T47D (cell line): ENCODE measurements around the gene IQCN.
A peak's percentile ranks its signal among the peaks of the same experiment; 100 is the strongest.

ENCODE experiments used
- DNase-seq, 2 experiments: peaks; one replicate each; pipeline versions ENCODE4 v3.0.0 to v3.0.0-alpha.2; 2011 to 2012; ENCODE audit warnings: low read depth in 1 of 2, low spot score in 1 of 2
- JUND ChIP-seq: IDR thresholded peaks from 2 replicates; pipeline ENCODE4 v1.6.1; 2012; ENCODE audit warnings: low read depth
- in situ Hi-C: cut with HindIII; loops from 2 replicates; pipeline ENCODE4 v1.10.0; 2016; ENCODE audit warnings: low sequenced_read_pairs, low pct_unique_long_range_greater_than_20kb

Gene IQCN

GRCh38 chr19:18300930-18301717 lies 26.9 kb upstream of the IQCN start:
- DNase-seq: peak in 1 of 2 experiments; percentile 58
- no peak for TF ChIP-seq JUND
- in situ Hi-C loops: no loop called here

- no peak for DNase-seq
- TF ChIP-seq JUND: no peak
- in situ Hi-C loops: no loop called here
Measured at GRCh38 chr19:18299654-18300053, 25.4 kb upstream of the IQCN start.

GRCh38 chr19:18298601-18299000 lies 24.3 kb upstream of the IQCN start:
- no peak for DNase-seq
- no peak for TF ChIP-seq JUND
- in situ Hi-C loops: no loop called here

- TF ChIP-seq JUND: no peak
- in situ Hi-C loops: no loop called here
- DNase-seq: no peak
Measured at GRCh38 chr19:18297308-18297707, 23.1 kb upstream of the IQCN start.

GRCh38 chr19:18295034-18295451 lies 20.8 kb upstream of the IQCN start:
- TF ChIP-seq JUND: no peak
- no peak for DNase-seq
- in situ Hi-C loops: no loop called here

- in situ Hi-C loops: no loop called here
- no peak for TF ChIP-seq JUND
- no peak for DNase-seq
Measured at GRCh38 chr19:18294467-18294864, 20.2 kb upstream of the IQCN start.

- in situ Hi-C loops: no loop called here
- no peak for DNase-seq
- TF ChIP-seq JUND: no peak
Measured at GRCh38 chr19:18293642-18294466, 19.6 kb upstream of the IQCN start.

GRCh38 chr19:18292810-18293641 lies 18.8 kb upstream of the IQCN start:
- peak; percentile 45 to 69 for DNase-seq
- no peak for TF ChIP-seq JUND
- in situ Hi-C loops: no loop called here

GRCh38 chr19:18292462-18292809 lies 18.2 kb upstream of the IQCN start:
- peak; percentile 33 to 64 for DNase-seq
- no peak for TF ChIP-seq JUND
- in situ Hi-C loops: no loop called here

GRCh38 chr19:18291590-18292461 lies 17.6 kb upstream of the IQCN start:
- peak; percentile 57 to 65 for DNase-seq
- no peak for TF ChIP-seq JUND
- in situ Hi-C loops: no loop called here

GRCh38 chr19:18291019-18291524 lies 16.8 kb upstream of the IQCN start:
- no peak for TF ChIP-seq JUND
- DNase-seq: no peak
- in situ Hi-C loops: no loop called here
